GM18519 (cell line): ENCODE data around the gene LRR1.
"Not testable (repeated sequence)": the region's sequence is repeated elsewhere in the genome, so short reads cannot be mapped to it uniquely, and the experiment has no call there.

Experiments used
- ATAC-seq: cut with Tn5 transposase; IDR thresholded peaks from one replicate; pipeline ENCODE4 v1.9.1; 2021; ENCODE audit warnings: mild to moderate bottlenecking, moderate library complexity; ENCODE audit not compliant: unreplicated experiment, low FRiP score

The LRR1 gene

DNA sequence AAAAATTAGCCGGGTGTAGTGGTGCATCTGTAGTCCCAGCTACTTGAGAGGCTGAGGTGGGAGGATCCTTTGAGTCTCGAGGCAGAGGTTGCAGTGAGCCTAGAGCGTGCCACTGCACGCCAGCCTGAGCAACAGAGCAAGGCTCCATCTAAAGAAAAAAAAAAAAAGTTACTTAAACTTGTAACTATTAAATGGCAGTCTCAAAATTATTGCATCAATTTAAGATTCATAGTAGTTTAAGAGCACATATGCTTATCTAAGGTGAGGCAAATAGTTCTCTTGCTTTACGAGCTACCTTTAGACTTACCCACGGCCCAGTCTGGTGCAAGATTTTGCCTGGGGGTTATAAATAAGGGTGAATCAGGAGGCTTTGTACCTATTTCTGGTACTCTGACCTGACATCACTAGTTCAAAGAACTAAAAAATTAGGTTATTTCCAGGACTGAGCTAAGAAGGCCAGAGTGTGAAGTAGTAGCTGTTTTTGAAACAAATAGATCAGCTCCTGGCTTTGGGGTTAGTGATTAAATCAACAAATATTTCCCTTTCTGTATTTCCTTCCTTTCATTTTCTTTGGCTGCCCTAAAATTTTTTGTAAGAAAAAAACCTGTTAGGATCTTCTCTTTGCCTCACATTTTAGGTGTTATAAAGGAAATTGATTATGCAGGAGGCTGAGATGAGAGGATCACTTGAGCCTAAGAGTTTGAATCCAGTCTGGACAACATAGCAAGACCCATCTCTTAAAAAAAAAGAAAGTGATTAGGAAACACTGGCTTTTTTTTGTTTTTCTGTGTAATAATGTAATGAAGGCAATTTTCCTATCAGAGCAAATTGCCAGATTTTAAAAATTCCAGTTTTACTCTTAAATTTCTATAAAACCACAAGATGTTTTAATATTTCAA lies 25.4 kb downstream of the LRR1 start:
- no peak for ATAC-seq

DNA sequence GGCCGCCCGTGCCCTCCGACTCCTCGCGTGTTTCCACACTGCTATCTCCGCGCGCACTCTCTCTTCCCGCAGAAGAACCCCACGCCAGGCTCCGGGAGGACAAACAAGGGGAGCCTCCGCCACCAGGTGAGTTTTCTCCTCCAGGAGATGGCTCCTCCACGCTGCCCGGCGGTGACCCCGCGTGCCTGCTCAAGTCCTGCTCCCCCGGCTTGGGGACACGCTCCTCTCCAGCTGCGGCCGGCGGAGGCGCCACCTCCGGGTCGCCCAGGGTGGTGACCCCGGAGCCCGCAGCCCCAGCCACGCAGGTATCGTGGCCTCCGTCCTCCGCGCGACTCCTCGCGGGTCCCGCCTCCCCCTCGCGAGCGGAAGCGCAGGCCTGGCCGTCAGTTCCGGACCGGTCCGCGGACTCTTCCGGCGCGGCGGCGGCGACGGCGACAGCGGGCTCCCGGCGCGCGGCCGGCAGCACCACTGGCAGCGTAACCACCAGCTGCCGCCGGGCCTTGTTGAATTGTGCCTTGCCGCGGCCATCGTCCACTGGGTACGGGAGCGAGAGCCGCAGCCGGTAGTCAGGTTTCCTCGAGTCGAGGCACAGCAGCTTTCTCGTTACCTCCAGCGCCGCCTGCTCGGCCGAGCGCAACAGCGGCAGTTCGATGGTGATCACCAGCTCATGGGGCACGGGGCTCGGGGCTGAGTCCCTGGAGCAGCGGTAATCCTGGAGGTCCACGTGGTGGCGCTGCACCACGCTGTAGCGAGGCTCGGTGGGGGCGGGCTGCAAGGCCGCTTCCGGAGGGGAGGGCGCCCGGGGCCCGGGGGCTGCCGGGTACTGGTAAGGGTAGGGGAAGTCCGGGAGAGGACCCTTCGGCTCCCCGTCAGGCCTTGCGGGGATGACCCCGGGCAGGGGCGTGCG lies 35.2 kb downstream of the LRR1 start:
- ATAC-seq: peak; percentile 64

DNA sequence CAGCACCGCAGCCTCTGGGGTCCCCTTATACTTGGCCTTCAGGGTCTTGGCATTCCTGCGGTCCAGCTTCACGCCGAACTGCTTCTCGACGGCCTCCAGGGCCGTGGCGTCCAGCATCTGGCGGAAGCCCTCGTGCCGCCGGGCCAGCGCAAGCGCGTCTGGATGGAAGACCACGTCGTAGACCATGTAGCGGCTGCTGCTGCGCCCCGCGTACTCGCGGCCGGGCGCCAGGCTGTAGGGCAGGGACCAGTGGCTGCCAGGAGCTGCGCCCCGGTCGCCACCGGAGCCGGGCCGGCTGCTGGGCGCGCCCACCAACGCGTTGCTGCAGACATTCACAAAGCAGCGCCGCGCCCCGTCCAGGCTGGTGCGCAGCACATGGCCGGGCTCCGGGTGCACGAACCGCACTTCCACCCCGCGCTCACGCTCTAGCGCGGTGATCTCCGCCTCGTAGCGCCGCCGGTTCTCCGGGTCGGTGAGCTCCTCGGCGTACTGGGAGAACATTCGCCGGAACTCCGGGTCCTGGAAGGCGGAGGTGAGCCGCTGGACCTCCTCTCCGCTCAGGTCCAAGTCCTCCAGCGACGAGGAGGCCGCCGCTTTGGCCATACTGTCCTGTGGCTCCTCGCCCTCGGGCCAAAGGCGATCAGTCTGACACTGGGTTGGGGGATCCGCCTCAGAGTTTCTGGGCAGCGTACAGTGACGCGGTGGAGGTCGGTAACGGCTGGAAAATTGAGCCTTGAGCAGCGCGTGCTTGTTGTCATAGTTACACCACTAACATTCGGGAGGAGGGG lies 36.0 kb downstream of the LRR1 start, which contains the start of gene DNAAF2:
Gene DNAAF2, minus strand, starts transcription at position 698 of the 788 bp plus-strand sequence. Its CDS starts 95 bp downstream, at position 603.
- peak; percentile 19 for ATAC-seq

DNA sequence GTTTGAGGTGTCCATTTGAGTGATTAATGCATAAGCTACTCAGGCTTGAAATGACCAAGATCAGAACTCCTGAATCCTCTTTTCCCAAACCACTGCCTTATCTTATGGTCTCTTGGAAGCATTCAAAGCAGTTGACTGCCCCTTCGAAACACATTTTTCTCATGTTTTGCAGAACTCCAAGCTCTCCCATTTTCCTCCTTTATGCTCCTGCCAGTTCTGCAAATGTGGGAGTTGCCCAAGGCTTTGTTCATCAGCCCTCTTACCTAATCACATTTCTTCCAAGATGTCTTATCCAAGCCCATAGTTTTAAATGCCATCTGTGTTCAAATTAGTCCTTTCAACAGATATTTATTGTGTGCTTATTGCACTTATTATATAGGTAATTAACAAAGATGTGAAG lies 38.1 kb downstream of the LRR1 start:
- no peak for ATAC-seq

DNA sequence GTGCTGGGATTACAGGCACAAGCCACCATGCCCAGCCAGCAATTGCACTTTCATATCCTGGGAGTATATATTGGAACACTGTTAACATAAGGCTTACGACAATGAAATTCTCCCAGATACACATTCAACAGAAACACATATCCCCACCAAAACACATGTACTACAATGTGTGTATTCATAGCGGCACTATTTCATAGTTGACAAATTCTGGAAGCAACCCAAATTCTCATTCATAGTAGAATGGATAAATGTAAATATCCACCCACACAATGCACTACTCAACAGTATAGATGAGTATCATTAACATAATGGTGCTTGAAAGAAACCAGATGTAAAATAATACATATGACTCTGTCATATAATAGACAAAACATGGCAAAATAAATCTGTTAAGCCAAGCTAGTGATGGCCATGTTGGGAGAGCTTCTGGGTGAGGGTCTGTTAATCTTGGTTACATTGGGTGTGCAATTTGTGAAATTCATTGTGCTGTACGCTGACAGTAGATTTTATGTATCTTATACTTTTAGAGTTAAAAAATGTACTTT lies 38.9 kb downstream of the LRR1 start:
- ATAC-seq: no peak

DNA sequence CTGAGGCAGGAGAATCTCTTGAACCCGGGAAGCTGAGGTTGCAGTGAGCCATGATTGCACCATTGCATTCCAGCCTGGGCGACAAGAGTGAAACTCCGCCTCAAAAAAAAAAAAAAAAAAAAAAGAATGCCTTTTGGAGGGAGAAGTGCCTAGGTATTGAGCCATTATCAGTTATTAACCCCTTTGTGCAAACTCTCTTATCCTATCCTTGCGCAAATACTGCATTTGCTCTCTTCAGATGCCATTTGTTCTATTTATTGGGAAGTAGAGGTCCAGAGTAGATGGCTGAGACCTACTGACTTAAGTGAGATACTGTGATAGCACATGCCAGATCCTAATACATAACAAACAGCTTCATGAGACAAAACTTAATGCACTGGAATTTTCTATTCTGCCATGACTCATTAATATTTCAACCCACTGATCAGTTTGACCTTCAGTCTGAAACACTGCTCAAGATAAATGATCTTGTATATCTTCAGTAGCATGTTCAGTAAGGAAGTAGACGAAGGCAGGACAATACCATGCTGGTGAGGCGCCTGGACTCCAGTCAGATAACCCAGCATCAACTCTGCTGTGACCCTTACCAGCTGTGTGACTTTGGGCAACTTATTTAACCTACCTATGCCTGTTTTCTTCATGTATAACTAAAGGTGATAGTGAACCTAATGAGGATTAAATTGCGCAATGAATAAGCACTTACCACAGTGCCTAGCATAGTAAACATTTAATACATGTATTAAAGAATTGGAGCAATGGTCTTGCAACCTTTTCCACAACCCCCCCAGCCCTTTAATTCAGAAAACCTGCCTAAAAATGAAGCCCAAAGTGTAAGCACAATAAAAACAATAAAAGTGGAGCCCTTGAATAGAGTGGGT lies 42.0 kb downstream of the LRR1 start:
- ATAC-seq: no peak

DNA sequence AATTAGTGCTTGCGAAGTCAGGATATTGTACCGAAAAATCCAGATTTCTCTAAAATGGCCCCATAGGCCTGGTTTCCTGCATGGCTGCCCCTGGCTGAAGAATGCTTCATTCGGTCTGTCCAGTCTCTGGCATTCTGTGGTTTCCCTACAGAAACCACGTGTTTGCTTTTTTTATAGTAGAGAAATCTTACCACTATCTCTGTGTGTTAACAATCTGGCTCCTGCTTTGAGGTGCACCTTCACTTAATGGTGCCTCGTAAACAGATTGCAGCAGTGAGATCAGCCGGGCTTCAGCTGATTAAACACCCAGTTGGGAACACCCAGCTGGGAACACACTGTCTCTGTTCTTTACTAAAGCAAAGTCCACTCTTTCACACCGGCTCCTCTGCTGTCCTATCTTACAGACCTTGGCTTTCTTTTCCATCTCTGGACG lies 43.0 kb downstream of the LRR1 start:
- ATAC-seq: no peak

DNA sequence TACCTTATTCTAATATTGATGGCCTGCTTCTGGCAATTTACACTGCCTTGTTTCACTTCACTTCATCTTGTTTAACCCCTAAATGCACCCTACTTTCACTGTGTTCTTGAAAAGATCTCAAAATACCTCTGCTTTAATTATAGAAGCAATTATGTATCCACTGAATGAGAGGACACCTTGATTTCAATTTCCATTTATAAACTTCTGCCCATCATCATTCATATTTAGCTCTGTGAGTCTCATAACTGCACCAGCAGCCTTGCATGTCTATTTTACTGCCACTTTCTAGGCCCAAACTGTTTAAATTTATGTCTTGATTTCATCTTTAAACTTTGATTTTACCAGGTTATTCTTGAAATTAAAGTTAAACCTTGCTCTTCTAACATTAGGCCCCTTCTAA lies 43.4 kb downstream of the LRR1 start:
- no peak for ATAC-seq

DNA sequence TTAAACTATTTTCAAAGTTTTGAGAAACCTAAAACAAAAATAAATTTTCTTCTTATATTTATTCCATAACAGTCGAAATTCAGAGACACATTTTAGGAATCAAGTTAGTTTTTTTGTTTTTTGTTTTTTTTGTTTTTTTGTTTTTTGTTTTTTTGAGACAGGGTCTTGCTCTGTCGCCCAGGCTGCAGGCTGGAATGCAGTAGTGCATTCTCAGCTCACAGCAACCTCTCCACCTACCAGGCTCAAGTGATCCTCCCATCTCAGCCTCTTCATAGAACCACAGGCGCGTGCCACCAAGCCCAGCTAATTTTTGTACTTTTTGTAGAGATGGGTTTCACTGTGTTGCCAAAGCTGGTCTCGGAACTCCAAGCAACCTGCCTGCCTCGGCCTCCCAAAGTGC lies 54.8 kb downstream of the LRR1 start:
- no peak for ATAC-seq

DNA sequence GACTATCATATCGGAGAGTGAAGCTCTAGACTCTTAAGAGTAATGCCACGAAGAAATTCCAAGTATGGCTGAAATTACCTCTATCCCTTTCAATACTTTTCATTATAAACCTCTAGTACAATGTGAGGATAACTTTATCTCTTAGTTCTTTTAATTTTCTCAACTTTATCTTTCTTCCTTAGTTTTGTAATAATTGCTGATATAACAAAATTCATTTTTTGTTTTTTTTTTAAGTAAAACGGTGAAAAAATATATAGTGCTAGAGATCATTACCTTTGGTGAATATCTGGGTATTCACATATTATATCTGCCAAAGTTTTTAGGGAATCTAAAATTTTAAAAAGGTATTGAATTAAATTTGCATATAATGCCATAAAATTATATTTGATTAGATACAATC lies 55.8 kb downstream of the LRR1 start:
- no peak for ATAC-seq

DNA sequence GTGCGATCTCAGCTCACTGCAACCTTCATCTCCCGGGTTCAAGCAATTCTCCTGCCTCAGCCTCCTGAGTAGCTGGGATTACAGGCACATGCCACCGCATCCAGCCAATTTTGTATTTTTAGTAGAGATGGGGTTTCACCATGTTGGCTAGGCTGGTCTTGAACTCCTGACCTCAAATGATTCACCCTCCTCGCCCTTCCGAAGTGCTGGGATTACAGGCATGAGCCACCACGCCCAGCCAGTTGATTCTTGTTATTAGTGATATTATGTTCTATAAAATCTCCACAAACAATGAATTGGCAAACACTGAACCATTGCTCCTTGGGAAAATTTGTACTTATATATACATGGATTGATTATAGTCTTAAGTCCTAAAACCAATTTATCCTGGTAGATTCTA lies 58.8 kb downstream of the LRR1 start:
- not testable (repeated sequence) for ATAC-seq

DNA sequence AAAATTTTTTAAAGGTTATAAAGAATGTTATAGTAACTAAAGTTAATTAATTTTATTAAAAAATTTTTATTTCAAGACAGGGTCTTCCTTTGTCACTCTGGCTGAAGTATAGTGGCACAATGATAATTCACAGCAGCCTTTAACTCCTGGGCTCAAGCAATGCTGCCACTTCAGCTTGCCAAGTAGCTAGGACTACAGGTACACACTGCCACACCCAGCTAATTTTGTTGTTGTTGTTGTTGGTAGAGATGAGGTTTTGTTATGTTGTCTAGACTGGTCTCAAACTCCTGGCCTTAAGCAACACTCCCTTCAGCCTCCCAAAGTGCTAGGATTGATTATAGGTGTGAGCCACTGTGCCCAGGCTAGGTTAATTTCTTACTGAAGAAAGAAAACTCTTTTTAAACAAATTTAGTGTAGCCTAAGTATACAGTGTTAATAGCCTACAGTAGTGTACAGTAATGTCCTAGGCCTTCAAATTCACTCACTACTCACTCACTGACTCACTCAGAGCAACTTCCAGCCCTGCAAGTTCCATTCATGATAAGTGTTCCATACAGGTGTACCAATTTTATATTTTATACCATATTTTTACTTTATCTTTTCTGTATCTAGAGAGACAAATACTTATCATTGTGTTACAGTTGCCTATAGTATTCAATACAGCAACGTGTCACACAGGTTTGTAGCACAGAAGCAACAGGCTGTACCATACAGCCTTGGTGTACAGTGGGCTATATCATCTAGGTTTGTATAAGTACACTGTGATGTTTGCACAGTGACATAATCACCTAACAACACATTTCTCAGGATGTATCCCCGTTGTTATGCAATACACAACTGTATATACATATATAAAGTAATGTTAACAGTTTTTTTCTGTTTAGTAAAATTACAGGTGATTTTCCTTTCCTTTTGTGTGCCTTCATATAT lies 61.1 kb downstream of the LRR1 start:
- no peak for ATAC-seq
